AG04449 (cell line): Measurements from ENCODE around the gene SLC9A9.

ENCODE experiments used
- CTCF ChIA-PET: fragments of 350-600 bp; formaldehyde crosslinking; extraction: SDS; loops from one replicate; lab custom pipeline; 2021; ENCODE audit warnings: antibody characterized with exemption; lab: Yijun Ruan, JAX
- POLR2A ChIA-PET: fragments of 400-600, 350-600 bp; formaldehyde crosslinking; extraction: SDS; loops from one replicate; lab custom pipeline; 2020; ENCODE audit warnings: antibody characterized with exemption, inconsistent platforms; lab: Yijun Ruan, JAX
- DNase-seq: peaks from one replicate; pipeline ENCODE4 v3.0.0-alpha.2; 2010; ENCODE audit warnings: low read depth, low spot score
- H3K4me3 ChIP-seq: 2 replicates; pipeline ENCODE4 v1.5.1; 2011; ENCODE audit warnings: low read depth, mild to moderate bottlenecking, control low read depth, low read length
- CTCF ChIP-seq: IDR thresholded peaks from one replicate; pipeline ENCODE4 v1.5.1; 2011; ENCODE audit warnings: mild to moderate bottlenecking, moderate library complexity, low read length, control low read depth, inconsistent platforms; ENCODE audit not compliant: insufficient read depth; ENCODE audit errors: missing control alignments

The SLC9A9 gene

DNA sequence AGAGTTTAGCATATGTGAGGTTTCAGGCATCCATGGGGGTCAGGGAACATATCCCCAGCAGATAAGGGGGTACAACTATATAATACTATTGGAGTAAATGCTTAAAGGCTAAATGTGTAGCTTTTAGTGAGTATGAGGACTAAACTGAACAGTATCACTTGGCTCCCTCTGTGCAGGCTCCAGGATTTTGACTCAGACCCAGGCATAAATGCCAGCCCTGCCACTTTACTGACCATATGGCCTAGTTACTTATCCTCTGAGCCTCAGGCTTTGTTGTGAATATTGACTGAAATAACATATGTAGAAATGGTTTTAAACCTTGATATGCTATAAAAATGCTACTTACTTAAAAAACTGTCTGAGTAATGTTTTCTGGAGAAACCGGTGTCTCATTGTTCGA lies 577.1 kb downstream of the SLC9A9 start:
- ChIA-PET CTCF (no interaction called here), POLR2A (no interaction called here)
- TF ChIP-seq CTCF = no peak
- no peak for DNase-seq
- no peak overlapping the region for H3K4me3 ChIP-seq

DNA sequence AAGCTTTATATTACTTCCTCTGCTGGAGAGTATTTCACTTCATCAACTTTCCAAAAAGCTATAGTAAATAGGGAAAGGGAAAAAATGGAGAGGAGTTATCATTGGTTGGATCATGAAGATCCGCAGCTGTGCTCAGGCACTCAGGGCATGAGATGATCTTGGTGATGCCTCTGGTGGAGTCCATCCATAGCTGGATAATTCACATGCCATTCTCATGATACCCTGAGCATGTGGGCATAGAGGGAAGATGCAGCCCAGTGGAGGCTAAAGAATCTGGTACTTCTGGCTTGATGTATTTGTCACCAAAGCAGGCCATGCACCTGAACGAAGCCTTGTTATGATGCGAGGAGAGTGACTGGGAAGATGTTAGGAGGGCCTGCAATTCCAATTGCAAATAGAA lies 578.5 kb downstream of the SLC9A9 start:
- H3K4me3 ChIP-seq = no peak overlapping the region
- no peak for DNase-seq
- ChIA-PET CTCF (no interaction called here), POLR2A (no interaction called here)
- no peak for TF ChIP-seq CTCF

GRCh38 chr3:143267989-143268388 lies 580.3 kb downstream of the SLC9A9 start:
- TF ChIP-seq CTCF = no peak
- ChIA-PET CTCF (no interaction called here), POLR2A (no interaction called here)
- H3K4me3 ChIP-seq = no peak overlapping the region
- DNase-seq = no peak

GRCh38 chr3:143266927-143267326 lies 581.3 kb downstream of the SLC9A9 start:
- DNase-seq = no peak
- H3K4me3 ChIP-seq = no peak overlapping the region
- no peak for TF ChIP-seq CTCF
- ChIA-PET CTCF (no interaction called here), POLR2A (no interaction called here)

DNA sequence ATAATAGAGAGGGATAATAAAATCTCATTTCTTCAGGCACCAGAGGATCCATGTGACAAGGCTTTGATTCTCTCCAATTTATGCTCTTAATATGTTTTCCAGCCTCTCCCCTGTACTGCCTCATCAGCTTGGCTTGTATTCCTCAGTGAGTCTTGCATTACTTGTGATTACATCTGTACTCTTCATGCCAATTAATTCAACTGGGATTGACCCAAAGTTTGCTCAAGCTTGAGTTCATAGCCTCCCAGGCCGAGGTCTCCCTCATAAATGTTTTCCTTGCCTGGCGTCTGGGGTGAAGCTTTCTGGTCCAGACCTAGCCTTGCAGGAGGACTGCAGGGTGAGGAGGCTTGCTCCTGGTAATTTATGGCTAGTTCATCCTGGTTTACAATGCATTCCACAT lies 581.8 kb downstream of the SLC9A9 start:
- POLR2A ChIA-PET = no interaction called here
- no peak overlapping the region for H3K4me3 ChIP-seq
- CTCF ChIA-PET = interaction anchor here (0.9 kb wide), 1 partner anchor 11 kb away, joined by 3 read pairs; no protein-coding TSS in a partner anchor
- TF ChIP-seq CTCF = no peak
- no peak for DNase-seq

GRCh38 chr3:143265501-143266070 lies 582.7 kb downstream of the SLC9A9 start:
- POLR2A ChIA-PET = no interaction called here
- no peak overlapping the region for H3K4me3 ChIP-seq
- no peak for DNase-seq
- TF ChIP-seq CTCF = no peak
- CTCF ChIA-PET = interaction anchor here (0.9 kb wide), 1 partner anchor 10 kb away, joined by 3 read pairs; no protein-coding TSS in a partner anchor
